ENCODE data around the gene KDM4B. TPM values are rescaled to one million over a fixed set of nuclear protein-coding genes. Genes with fewer than 3 reads are reported as not detected.

The KDM4B gene
- total and polyA plus RNA-seq, 2 of the 8 experiments (the other 6 are each of a cell fraction or from before 2014, with no cell fraction given), result 12.0 to 31.9 TPM

GRCh38 chr19:5016268-5016667 lies 47.4 kb downstream of the KDM4B start:
- no peak overlapping the region for H3K4me2 ChIP-seq (ENCODE audit: insufficient read depth in 1 of 2, low read depth in 2 of 2, low read length in 2 of 2)
- no peak overlapping the region for H2BK15ac ChIP-seq (ENCODE audit: low read length)
- H2BK12ac ChIP-seq (ENCODE audit: low read depth, low read length), result no peak overlapping the region
- H3K79me1 ChIP-seq (ENCODE audit: low read depth, low read length), result peaks cover 22% of the 10 kb centered on the region
- DNase-seq (ENCODE audit: low read depth in 1 of 2, low spot score in 2 of 2) (no peak), FAIRE-seq (no peak)
- ChIA-PET CTCF (ENCODE audit: partially characterized antibody) (interaction anchor here (0.8 to 9.1 kb wide), 7 partner anchors 11 to 164 kb away, joined by 3 to 126 read pairs (median 6); no protein-coding TSS in a partner anchor), POLR2A (ENCODE audit: partially characterized antibody) (no interaction called here)
- H4K5ac ChIP-seq (ENCODE audit: insufficient read length, low read depth, low read length), result no peak overlapping the region
- no peak overlapping the region for H2BK20ac ChIP-seq (ENCODE audit: low read length)
- H3K27me3 ChIP-seq (replicated peaks in 1 of 4; ENCODE audit: control insufficient read depth in 3 of 4, extremely low read depth in 1 of 4, insufficient read depth in 3 of 4, low read length in 3 of 4), result no peaks in the 10 kb centered on the region
- no peak overlapping the region for H3K4ac ChIP-seq (replicated peaks; ENCODE audit: insufficient read length, low read depth, low read length)
- no peak overlapping the region for H3K18ac ChIP-seq (ENCODE audit: extremely low read depth, low read length)
- H3K4me3 ChIP-seq (ENCODE audit: extremely low read depth in 1 of 4, insufficient read depth in 2 of 4, low read depth in 3 of 4, low read length in 4 of 4), result no peak overlapping the region
- H2BK5ac ChIP-seq (ENCODE audit: low read depth, low read length), result no peak overlapping the region
- peaks cover 0 to 10% of the 10 kb centered on the region in 2 experiments; a peak in 2 of 4 replicates for H3K9me3 ChIP-seq (ENCODE audit: insufficient read depth in 2 of 2, low read depth in 1 of 2, low read length in 1 of 2)
- H2BK120ac ChIP-seq (replicated peaks; ENCODE audit: low read depth, low read length), result no peak overlapping the region
- H4K20me1 ChIP-seq (replicated peaks in 1 of 2; ENCODE audit: control insufficient read depth in 1 of 2, insufficient read depth in 2 of 2, low read length in 2 of 2), result peaks cover 8 to 9% of the 10 kb centered on the region in 2 experiments
- H3K56ac ChIP-seq (replicated peaks; ENCODE audit: insufficient read length, low read depth, low read length), result no peak overlapping the region
- H3K4me1 ChIP-seq (replicated peaks in 1 of 4; ENCODE audit: control insufficient read depth in 3 of 4, insufficient read depth in 4 of 4, low read length in 3 of 4), result no peaks in the 10 kb centered on the region; a peak in 1 of 7 replicates
- H3K9ac ChIP-seq (replicated peaks in 1 of 4; ENCODE audit: extremely low read depth in 1 of 4, low read depth in 3 of 4, low read length in 3 of 4), result no peak overlapping the region; a peak in 1 of 7 replicates
- H3K79me2 ChIP-seq (ENCODE audit: control insufficient read depth in 1 of 2, insufficient read depth in 2 of 2, low read length in 2 of 2), result peaks cover 0 to 34% of the 10 kb centered on the region in 2 experiments; a peak in 1 of 4 replicates
- H2AK5ac ChIP-seq (ENCODE audit: low read depth, low read length), result no peak overlapping the region
- H4K8ac ChIP-seq (ENCODE audit: extremely low read depth, insufficient read depth, low read length), result no peak overlapping the region; the same call in 1 of the 2 replicates
- H3K23me2 ChIP-seq (ENCODE audit: low read depth, low read length), result peaks cover 16% of the 10 kb centered on the region; the same call in 1 of the 2 replicates
- no peak overlapping the region for H3K27ac ChIP-seq (ENCODE audit: low read depth, low read length)
- no peak overlapping the region for H3K23ac ChIP-seq (ENCODE audit: insufficient read length)
- H3K14ac ChIP-seq (ENCODE audit: insufficient read length), result no peak overlapping the region
- no peak overlapping the region for H4K91ac ChIP-seq (replicated peaks; ENCODE audit: insufficient read length, low read length)
- 94% methylated on average over 16 of the region's 16 CpGs; no CpG with 5 or more reads in 1 of the 2 experiments for WGBS, 2 experiments (ENCODE audit: extremely low coverage in 1 of 2, insufficient coverage in 1 of 2, insufficient read length in 1 of 2, insufficient replicate concordance in 2 of 2, low coverage in 1 of 2, low lambda C conversion rate in 2 of 2, missing lambda C conversion rate in 1 of 2)
- H2AFZ ChIP-seq (ENCODE audit: low read length), result no peak overlapping the region
- peaks cover 0 to 14% (median 7%) of the 10 kb centered on the region in 4 experiments; a peak in 5 of 8 replicates for H3K36me3 ChIP-seq (ENCODE audit: control insufficient read depth in 2 of 4, insufficient read depth in 4 of 4, low read length in 3 of 4)
- TF ChIP-seq NANOG (IDR thresholded peaks at IDR 0.05; ENCODE audit: insufficient read depth, low read depth, low read length, poor library complexity, severe bottlenecking), result no peak
- TF ChIP-seq RBBP5 (IDR thresholded peaks at IDR 0.05; ENCODE audit: borderline replicate concordance, low read depth, low read length), result no peak
- TF ChIP-seq CHD1 (IDR thresholded peaks at IDR 0.05; ENCODE audit: low read depth, low read length), result no peak
- TF ChIP-seq, protein P1, sequence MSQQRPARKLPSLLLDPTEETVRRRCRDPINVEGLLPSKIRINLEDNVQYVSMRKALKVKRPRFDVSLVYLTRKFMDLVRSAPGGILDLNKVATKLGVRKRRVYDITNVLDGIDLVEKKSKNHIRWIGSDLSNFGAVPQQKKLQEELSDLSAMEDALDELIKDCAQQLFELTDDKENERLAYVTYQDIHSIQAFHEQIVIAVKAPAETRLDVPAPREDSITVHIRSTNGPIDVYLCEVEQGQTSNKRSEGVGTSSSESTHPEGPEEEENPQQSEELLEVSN (IDR thresholded peaks at IDR 0.05), result no peak
- TF ChIP-seq EP300 (IDR thresholded peaks at IDR 0.05; ENCODE audit: borderline replicate concordance in 1 of 2, low read depth in 2 of 2, low read length in 2 of 2), result no peak
- no peak for TF ChIP-seq TCF12 (IDR thresholded peaks at IDR 0.05; ENCODE audit: low read depth, low read length)
- no peak for TF ChIP-seq GABPA (IDR thresholded peaks at IDR 0.05; ENCODE audit: borderline replicate concordance, insufficient read depth, low read length)
- TF ChIP-seq SP4 (IDR thresholded peaks at IDR 0.05; ENCODE audit: low read length), result no peak
- TF ChIP-seq YY1 (IDR thresholded peaks at IDR 0.05; ENCODE audit: low read depth, low read length), result no peak
- TF ChIP-seq SP1 (IDR thresholded peaks at IDR 0.05; ENCODE audit: low read depth, low read length), result no peak
- no peak for TF ChIP-seq TBP (IDR thresholded peaks at IDR 0.05; ENCODE audit: low read depth, low read length)
- TF ChIP-seq, protein P2, sequence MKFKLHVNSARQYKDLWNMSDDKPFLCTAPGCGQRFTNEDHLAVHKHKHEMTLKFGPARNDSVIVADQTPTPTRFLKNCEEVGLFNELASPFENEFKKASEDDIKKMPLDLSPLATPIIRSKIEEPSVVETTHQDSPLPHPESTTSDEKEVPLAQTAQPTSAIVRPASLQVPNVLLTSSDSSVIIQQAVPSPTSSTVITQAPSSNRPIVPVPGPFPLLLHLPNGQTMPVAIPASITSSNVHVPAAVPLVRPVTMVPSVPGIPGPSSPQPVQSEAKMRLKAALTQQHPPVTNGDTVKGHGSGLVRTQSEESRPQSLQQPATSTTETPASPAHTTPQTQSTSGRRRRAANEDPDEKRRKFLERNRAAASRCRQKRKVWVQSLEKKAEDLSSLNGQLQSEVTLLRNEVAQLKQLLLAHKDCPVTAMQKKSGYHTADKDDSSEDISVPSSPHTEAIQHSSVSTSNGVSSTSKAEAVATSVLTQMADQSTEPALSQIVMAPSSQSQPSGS (IDR thresholded peaks at IDR 0.05; ENCODE audit: low read length), result no peak
